ENCODE results near the gene RHEBL1.

The RHEBL1 gene

GRCh38 chr12:49051777-49052438, 17.9 kb downstream of the RHEBL1 start:
- DNase-seq: no peak

GRCh38 chr12:49051373-49051764, 18.4 kb downstream of the RHEBL1 start:
- DNase-seq: no peak

GRCh38 chr12:49050507-49051372, 19.0 kb downstream of the RHEBL1 start:
- no peak for DNase-seq

- no peak for DNase-seq
These were observed 20.1 kb downstream of the RHEBL1 start for GRCh38 chr12:49049566-49050224.

GRCh38 chr12:49048953-49049352, 20.8 kb downstream of the RHEBL1 start:
- DNase-seq: no peak

- no peak for DNase-seq
These were observed 23.5 kb downstream of the RHEBL1 start for GRCh38 chr12:49046129-49046895.

GRCh38 chr12:49044660-49045059, 25.1 kb downstream of the RHEBL1 start:
- no peak for DNase-seq

DNA sequence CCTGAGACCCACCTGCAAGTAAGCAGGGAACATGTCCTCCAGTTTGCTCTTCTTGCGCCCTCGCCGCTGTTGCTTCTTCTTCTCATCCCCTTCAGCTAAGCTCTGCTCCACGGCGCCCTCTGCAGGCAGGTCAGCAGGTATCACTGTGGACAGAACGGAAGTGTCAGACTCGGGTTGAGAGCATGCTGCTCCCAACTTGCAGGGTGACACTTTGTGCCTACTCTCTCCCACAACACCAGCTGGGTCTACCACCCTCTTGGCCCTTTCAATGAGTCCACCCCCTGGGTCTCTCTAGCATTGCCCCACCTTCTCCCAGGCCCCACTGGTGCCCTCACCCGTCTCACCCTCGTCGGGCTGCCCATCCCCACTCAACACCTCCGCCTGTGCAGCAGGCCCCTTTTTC, 25.9 kb downstream of the RHEBL1 start:
- DNase-seq: no peak

GRCh38 chr12:49043241-49043640, 26.5 kb downstream of the RHEBL1 start:
- DNase-seq: no peak

DNA sequence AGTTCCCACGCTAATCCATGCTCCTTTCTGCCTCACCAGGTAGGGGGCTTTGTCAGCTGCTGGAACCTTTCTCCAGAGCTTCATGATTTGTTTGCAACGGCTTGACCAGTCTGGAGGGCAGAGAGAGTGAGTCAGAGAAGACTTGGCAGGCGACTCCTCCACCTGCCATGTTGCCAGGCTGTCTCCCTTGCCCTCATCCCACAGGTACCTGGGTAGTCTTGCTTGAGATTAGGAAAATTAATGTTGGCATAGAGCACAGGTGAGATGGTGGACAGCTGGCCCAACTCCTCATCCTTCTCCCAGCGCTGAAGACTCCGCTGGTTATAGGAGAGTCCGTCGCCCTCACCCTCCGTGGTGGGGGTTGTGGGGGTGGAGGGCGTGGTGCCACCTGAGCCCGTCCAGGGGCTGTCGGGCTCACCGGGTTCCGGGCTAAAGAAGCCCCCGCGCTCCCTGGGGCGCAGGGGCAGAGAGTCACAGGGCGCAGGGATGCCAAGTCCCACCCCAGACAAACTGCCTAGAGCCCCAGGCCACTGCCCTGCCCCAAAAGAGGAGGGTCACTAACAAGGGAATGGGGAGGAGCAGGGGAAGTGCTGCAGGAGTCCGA, 27.8 kb downstream of the RHEBL1 start:
- no peak for DNase-seq

DNA sequence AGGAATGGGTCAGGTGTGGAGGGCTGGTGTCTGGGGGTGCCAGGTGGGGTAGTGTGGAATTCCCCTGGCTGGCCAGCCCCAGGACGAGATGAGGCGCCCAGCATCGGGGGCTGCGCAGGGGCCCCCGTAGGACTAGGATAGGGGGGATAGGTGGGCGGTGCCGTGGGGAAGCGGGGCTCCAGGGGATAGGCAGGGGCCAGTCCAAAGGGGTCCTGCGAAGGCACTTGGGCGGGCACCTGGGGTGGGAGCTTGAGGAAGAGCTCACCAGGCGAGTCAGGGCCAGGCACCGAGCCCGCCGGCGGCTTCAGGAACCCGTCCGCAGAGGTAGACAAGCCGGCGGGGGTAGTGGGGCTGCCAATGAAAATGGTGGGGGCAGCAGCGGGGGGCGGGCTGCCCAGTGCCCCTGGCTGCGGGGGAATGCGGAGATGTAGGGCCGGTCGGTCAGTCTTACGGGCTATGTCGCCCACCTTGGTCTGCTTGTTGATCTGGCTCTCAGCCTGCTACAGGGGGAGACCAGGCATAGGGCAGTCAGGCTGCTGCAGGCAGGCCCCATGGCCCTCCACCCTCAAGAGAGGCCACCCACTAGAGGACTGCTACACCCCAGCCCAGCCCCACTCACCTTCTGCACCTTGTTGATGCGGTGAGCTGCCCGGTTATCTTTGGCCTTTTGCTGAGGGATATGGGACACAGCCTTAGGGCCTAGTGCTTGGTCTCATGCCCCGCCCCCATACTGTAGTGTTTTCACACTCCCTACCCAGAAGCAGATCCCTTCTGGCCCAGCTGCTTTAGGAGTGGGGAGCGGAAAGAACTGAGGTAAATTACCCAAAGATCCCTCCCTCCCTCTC, 28.5 kb downstream of the RHEBL1 start:
- no peak for DNase-seq

DNA sequence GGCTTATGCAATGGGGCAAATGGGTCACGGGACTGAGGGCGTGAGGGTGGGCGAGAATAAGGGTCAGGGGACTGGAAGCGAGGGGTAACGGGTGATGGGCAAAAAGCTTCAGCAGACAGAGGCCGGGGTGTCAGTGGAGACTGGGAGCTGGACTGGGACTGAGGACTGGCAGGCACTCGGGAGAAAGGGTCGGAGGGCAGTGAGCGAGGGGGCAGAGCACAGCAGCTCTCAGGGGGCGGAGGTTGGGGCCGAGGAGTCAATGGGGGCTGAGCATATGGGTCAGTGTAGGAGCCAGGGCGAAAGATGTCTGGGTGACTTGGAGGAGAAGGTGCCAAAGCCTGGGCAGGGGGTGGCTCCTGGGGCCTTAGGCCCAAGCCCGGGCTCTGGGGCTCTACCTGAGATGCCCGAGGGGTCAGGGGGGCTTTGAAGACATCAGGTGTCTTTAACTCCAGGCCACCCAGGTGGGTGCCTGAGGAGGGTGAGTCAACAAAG, 29.4 kb downstream of the RHEBL1 start:
- DNase-seq: no peak

DNA sequence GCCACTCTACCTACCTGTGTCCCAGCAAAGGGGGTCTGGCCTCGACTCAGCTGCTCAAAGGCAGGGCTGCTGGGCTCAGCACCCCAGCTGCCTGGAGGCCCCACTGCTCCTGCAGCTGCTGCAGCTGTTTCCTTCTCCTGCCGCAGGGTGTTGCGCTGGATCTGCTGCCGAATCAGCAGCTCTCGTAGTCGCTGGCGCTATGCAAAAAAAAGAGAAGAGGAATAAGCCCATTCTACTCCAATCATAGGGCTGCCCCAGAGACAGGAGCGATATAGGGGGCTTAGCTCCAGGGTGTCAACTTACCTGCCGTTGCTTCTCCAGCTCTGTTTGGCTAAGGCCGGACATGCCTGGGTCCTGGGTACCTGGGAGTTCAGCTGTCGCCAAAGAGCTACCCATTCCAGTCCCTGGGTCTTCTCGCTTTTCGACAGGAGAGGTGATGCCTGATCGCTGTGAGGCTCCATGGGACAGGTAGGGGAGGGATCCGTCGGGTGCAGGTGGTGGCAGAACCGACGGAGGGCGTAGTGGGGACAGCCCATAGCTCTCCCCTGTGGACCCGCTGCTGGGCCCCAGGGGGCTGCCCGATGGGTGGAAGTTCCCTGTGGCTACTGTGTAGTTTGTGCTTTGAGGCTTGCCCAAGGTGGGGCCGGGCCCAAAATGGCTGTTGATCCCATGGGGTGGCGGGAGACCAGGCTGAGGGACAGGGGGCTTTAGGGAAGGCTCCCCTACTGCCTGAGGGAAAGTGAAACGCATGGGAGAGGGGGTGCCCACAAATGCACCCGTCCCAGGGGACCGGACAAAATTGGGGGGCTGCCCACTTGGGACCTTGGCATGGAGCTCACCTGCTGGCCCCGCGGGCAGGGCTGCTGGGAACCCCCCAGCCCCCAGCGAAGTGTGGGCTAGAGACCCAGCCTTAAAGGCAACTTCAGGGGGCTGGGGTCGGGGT, 30.1 kb downstream of the RHEBL1 start:
- DNase-seq: no peak

GRCh38 chr12:49038291-49038955, 31.4 kb downstream of the RHEBL1 start:
- DNase-seq: no peak

- DNase-seq: no peak
These were observed 31.9 kb downstream of the RHEBL1 start for GRCh38 chr12:49037947-49038237.

DNA sequence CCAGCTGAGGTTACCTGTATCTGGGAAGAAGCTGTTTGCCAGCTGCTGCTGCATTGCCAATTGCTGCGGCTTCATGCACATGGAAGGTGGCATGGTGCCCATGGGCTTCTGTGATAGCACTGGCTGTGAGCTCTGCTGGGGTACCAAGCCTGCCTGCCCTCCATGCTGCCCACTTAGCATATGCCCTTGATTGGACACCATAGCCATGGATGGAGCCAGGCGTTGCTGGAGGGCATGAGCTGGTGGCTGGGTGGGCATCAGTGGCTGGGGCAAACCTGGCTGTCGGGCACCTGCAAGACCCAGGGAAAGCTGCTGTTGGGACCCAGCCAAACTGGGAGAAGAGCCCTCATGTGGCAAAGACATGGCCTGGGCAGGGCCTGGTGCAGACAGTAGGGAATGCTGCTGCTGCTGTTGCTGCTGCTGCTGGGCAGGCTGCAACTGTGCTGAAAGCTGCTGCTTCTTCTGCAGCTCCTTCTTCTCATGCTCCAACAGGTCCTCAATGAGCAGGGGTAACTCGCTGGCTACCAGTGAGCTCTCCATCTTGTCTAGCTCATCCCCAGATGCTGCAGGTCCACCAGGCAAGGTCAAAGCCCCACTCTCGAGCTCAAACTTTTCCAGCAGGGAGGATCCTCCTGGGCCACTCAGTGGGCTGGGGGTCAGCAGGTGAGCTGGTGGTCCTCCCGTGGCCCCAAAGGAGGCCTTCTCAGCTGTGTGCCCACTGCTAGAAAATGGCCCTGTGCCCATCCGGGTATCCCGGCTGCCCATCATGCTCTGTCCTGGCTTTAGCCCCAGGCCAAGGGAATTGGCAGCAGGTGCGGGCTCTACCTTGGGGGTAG, 32.5 kb downstream of the RHEBL1 start:
- DNase-seq: no peak

DNA sequence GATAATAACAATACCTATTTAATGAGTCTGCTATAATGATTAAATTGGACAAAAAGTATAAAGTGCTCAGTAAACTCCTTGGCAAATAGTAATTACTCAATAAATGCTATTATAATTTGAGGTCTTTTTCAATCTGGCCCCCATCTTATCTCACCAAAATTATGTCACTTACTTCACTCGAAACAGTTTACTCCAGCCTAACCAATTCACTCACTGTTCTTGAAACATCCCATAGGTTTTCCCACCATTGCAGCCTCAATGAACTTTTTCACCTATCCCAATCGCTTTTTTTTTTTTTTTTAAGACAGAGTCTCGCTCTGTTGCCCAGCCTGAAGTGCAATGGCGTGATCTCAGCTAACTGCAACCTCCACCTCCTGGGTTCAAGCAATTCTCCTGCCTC, 33.8 kb downstream of the RHEBL1 start:
- DNase-seq: no peak

GRCh38 chr12:49034286-49034622, 35.5 kb downstream of the RHEBL1 start:
- no peak for DNase-seq

DNA sequence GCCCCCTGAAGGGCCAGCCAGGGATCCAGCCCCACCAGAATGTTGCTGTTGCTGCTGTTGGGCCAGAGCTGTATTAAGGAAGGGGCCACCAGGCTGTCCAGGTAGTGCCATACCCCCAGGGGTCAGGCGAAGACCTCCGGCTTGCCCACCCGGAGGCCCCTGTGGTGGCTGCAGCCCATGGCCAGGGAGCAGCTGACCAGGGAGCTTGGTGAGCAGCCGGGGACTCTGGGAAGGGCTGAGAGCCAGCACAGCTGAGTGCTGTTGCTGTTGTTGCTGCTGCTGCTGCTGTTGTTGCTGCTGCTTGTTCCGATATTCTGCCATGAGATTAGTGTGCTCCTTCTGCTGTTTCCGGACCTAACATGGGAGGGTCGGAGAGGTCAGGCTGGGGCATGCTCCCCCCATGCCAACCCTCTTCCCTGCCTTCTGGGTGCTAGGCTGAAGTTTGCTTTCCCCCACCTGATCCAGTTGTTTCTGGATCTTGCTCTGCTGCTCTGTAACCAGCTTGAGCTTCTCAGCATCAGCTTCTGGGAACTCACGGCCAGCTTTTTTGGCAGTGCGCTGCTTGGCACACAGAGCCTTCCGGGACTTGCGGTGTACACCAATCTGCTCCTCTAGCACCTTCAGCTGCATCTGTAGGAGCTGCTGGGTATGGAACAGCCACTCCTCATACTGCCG, 36.0 kb downstream of the RHEBL1 start:
- no peak for DNase-seq

Measured in cortex of kidney (tissue), 1 donor.